Activated CD4-positive, alpha-beta T cell treated with anti-CD3 and anti-CD28 coated beads, Interleukin-2, Interleukin-4, amounts not matched to agents 100 ng/mL and 50 ng/mL, durations not matched to agents 16 hours and 8 hours (primary cell): Measurements from ENCODE around the gene OR10H5.
"Not testable (repeated sequence)": the region's sequence is repeated elsewhere in the genome, so short reads cannot be mapped to it uniquely, and the experiment has no call there.

Experiments
- DNase-seq: peaks from one replicate; pipeline ENCODE4 v3.0.0-alpha.2; 2020; ENCODE audit warnings: low spot score

OR10H5 gene, protein sequence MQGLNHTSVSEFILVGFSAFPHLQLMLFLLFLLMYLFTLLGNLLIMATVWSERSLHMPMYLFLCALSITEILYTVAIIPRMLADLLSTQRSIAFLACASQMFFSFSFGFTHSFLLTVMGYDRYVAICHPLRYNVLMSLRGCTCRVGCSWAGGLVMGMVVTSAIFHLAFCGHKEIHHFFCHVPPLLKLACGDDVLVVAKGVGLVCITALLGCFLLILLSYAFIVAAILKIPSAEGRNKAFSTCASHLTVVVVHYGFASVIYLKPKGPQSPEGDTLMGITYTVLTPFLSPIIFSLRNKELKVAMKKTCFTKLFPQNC

DNA sequence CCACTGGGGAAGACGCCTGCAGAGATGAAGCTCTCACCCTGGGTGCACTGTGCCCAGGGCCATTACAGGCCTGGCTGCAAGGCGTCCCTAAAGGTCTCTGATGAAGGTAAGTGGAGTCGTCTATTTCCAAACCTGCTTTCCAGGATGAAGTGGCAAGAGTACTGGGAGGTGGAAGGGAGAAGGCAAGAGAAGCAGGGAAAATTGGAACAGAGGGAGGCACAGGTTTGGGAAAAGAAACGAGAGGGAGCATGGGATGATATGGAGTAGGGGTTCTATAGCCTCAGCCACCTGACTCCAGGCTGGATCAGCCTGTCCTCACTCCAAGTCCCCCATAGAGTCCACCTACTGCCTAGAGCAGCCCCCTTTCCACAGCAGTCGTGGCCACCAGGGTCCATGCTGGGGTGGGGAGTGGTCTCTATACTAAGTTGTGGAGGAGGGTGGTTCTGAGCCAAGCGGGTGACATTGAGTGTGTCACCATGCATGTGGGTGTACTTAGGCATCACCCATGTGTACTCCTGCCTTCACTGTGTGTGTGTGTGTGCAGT, at the start of gene OR10H5:
TSS of gene OR10H5 (plus strand) at position 51 of the 545 bp plus-strand sequence. CDS start 6,388 bp downstream, outside the sequence.
- DNase-seq, result no peak

DNA sequence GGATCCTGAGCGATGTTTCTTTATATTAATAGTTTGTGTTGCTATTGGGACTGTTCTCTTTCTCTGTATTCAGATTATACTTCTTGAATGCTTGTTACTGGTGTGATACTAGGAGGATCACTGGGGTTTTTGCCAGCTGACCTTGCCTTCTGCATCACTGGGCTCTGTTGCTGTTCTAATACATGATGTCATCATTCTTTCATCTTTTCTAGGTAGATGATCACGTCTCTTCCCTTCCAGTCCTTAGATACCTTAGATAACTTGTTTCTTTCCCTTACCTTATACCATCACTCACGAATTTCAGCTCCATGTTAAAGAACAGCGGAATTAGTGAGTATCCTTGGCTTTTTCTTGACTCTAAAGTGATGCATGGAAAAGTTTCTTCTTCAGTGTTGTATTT, 49.7 kb upstream of the OR10H5 start, which contains the start of gene OR10H3:
TSS of gene OR10H3 (plus strand) at position 264 of the 400 bp plus-strand sequence. CDS start 3,408 bp downstream, outside the sequence.
- no peak for DNase-seq

DNA sequence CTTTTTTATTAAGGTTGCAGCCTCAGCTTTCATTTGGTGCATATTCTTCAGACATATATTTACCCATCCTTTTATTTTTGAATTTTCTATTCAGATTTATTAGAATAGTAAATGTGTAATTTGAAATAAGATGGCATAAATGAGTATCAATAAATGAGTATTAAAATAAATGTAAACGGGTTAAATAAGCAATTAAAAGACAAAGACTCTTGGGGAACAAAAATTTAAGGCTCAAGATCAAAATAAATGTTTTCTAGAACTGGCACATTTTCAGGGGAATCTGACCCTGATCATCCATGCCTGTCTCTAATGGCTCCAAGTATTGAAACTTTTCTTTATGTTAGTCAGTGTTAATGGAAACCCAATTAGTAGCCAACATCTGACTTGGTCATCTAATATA, 46.7 kb upstream of the OR10H5 start:
- no peak for DNase-seq

DNA sequence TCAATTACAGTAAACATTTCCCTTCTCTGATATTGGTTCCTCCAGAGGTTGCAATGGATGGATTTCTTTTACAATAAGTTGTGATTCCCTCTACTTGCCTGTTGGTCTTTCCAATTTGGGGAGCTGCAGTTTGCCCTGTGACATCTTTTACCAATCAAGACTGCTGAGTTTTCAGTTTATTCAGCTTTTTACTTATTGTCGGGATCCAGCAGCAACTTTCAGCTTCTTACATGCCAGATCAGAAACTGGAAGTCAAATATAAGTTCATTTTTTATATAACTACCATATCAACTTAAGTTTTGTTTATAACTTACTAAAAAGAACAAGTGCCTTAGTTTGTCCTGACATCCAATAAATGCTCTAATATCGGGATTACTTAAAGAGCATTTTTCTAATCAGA, 39.2 kb upstream of the OR10H5 start:
- DNase-seq, result no peak

DNA sequence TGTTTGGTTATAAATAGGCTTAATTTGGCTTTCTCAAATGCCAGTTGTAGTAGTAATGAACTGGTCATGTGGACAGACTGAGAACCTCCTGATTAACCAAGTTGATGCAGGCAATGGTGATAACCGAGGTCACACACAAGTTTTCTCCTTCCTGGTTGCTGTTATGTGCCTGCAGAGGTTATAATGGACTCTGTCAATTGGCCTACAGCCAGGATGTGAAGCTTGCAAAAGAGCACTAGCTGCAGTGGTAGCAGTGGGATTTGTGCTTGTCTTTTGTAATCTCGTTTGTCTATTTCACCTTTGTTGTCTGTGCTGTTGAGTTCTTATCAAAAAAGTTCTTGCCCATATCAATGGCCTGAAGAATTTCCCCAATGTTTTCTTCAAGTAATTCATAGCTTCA, 29.1 kb upstream of the OR10H5 start:
- no peak for DNase-seq

DNA sequence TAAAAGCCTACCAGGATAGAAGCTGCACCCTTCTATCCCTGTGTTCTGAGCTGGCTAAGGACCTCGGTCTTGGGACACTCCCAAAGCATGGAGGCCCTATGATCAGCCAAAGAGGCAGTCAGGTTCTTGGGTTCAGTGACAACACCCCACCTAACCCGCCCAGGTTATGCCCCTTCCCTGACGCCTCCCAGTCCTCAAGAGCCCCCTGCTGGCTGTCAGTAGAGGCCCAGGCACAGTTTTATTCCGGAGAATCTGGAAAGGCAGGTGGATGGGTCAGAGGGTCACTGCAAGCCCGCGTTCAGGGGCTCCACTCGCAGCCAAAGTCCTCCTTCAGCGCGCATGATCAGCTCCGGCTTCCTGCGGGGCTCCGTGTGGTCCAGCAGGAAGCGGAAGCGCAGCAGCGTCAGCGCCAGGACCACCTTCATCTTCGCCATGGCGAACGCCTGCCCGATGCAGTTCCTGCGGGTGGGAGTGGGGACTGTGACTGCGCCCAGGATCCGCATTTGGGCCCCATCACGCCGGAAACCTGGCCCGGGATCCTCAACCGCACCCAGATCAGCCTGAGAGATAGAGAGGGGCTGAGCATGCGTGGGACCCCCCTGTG, 27.4 kb upstream of the OR10H5 start:
- DNase-seq, result no peak

DNA sequence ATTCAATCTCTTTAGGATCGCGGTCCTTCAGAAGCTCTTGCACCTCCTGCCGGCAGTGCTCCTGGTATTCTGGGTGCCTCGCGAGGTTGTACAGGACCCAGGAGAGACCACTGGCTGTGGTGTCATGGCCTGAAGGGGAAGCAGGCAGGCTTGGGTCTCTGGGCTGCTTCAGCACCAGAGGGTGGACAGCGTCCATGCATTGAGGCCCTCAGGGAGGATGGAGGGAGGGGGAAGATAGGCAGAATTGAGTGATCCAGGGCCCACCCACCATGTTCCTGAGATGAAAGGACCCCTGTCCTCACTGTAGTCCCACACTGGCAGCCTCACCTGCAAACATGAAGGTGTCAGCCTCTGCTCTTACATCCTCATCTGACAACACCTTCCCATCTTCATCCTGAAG, 17.9 kb upstream of the OR10H5 start:
- no peak for DNase-seq

DNA sequence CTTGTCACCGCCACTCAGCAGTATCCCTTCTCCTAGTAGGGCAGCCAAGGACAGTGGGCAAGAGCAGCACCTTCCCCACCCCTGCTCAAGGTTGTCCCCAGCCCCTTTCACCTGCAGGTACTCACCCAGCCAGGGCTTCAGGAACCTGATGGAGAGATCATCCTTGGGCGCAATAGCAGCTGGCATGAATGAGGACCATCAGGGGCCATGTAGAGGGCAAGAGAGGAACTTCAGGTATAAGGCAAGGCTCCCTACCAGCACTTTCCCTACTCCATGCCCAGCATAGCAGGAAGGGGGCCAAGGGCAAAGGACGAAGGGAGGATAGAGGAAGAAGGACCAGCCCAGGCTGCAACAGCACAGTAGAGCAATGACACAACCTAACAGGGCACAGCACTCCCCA, 13.3 kb upstream of the OR10H5 start:
- not testable (repeated sequence) for DNase-seq

DNA sequence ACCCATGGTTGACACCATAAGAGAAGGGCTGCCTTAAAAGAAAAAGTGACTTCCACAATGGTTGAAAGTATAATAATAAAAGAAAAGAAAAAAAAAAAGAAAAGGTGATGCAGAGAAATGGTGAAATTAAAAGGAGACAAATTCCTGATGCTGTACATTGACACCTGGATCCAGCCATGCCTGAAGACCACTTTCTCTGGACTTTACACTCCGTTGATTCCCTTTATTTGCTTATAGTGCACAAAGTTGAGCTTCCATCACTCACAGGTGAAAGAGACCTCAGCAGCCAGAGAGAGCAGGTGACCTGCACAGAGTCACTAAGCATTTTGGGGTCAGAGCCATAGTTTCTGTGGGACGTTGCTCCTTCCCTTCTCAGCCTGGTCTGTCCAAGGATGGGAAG, 12.2 kb upstream of the OR10H5 start:
- no peak for DNase-seq

DNA sequence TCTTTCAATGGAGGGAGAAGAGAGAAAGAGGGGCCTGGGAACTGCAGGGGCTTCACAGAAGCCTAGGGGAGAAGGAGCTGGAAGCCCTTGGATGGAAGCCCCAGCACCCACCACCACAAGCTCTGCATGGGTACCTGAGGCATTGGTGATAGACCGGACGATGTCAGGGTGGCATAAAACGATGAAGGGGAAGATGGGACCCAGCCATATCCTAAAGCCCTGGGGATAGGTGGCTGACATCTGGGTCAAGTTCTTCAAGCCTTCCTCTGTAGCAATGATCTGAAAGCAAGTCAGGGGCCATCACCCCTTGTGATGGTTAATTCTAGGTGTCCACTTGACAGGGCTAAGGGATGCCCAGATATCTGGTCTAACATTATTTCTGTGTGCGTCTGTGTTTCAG, 11.2 kb upstream of the OR10H5 start:
- DNase-seq, result no peak

DNA sequence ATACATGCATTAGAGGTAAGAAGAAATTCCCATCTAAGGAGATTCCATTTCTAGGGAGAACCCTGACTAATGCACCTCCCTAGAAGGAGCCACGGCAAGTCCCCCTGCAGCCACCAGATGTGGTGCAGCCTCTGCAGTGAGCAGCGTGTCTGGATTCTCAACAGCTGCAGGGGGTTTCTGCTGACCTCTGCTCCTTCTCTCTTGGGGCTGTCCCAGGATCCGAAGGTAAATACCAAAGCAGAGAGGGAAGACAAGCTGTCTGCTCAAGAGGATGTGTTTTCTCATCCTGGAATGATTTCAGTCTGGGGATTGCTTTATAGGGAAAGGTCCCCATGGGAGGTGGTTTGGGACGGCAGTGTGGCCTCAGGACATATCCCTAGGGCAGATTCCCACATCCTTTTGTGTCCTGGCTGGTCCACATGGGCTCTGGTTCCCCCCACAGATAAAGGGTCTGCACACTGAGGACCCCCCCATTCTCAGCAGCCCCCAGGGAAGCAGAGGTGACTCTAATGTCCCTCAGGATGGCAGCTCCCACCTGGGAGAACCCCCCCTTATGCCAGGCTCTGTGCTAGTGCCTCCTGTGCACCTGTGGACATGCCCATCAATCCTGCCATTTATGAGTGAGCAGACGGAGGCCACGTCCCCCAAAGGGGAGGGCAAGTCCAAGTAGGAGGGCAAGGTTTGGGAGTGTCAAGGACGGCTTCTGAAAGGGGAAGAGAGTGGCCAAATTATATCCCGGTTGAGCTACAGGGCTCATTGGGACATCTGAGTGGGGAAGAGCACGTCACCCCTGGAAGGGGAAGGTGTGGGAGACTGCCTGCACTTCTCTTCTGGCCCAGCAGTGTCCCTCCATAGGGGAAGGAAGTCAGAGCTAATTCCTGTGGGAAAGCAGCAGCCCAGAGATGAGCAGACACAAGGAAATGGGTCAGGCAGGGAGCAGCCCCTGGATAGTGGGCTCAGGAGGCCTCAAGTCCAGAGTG, 10.2 kb upstream of the OR10H5 start:
- no peak for DNase-seq

DNA sequence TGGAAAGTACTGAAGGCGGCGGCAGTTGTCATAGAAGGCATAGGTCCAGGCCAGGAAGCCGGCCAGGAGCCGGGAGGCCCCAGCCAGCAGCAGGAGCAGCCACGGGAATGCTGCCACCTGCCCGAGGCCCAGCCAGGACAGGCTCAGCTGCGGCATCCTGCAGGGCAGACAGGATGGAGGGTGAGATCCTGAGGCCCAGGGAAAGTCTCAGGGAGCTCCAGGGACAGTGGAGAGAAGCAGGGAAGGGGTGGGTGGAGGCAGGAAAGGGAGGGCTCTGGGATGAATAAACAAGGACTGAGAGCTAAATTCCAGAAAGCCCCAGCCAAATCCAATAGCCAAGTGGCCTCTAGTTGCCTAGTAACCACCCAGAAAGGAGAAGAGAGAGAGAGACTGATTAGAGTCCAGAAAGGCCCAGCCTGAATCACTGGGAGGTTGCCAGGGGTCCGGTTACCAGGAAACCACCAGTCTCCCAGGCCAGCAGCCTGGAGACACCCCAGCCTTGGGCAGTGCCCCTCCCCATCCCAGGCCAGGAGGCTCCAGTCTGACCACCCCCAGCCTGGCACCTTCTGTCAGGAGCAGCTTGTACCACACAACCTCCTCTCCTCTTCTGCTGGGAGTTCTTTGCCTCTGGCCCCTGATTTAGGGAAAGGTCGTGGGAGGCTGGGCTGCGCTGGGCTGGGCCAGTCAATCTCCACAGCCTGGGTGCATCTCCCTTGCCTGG, 7.5 kb upstream of the OR10H5 start:
- DNase-seq, result no peak

DNA sequence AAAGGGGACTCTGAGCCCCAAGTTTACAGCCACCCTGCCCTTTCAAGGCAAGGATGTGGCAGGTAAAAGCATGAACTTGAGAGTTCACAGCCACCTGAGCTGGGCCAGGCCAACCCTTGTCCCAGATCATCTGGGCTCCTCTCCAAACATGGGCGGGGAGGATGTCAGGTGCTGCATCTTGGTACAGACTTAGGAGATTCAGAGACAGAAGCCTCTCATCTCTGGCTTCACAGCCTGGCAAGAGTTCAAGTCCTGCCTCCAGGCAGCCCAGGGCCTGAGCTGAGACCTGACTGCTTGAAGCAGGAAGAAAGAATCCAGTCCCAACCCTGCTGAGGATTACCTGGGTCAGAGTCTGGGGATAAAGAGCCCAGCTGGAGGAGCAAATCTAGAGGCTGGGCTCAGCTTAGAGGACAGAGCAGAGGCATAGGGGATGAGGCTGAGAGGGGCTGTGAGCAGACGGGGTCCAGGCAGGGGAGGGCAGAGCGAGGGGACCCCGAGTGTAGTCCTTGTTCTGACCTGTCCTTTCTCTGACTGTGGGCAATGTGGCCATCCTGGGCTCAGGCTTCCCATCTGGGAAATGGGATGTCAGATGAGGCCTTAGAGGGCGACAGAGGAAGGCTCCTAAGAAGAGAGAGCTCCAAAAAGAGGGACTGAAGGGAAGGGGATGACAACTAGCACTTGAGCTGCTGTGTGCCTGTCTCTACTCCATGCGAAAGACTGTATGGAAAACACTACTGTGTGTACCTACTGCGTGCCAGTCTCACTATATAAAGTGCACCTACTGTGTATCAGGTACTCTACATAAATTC, 6.6 kb upstream of the OR10H5 start:
- DNase-seq, result no peak

DNA sequence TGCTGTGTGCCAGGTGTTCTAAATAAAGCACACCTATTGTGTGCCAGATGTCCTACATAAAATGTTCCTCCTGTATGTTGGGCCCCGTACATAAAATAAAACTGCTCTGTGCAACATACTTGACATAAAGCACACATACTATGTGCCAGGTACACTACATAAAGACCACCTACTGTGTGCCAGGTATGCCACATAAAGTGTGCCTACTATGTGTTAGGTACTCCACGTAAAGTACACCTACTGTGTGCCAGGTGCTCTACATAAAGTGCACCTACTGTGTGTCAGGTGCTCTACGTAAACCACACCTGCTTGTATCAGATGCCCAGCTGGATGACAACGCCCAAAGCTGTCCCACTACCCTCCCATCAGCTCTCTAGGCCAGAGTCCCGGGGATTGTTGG, 5.8 kb upstream of the OR10H5 start:
- no peak for DNase-seq

DNA sequence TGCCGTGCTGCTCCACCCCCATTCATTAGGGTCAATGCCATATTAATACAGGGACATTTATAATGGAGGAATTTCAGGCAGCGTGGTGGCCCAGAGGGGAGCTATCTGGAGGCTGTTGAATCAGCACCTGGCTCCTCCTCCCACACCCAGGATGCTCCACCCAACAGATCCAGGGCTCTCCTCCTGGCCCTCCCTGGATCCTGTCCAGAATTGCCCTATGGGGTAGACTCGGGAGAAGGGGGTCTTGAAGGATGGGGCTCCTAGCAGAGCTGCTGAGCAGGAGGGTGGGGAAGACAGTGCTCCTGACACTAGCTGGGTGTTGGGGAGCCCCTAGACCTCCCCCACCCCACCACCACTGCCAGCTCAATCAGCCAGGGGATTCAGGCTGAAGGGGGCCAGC, 5.2 kb upstream of the OR10H5 start:
- DNase-seq, result no peak

DNA sequence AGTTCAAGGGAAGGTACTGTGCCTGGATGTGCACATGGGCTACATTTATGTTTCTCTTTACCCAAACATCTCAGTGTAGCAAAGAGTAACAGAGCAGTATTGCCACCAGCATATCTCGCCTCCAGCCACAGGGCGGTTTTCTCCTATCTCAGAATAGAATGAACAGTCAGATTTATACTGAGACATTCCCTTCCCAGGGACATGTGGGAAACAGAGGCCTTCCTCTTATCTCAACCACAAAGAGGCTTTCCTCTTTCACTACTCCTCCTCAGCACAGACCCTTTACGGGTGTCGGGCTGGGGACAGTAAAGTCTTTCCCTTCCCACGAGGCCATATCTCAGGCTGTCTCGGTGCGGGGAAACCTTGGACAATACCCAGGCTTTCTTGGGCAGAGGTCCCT, 4.6 kb upstream of the OR10H5 start:
- DNase-seq, result not testable (repeated sequence)

DNA sequence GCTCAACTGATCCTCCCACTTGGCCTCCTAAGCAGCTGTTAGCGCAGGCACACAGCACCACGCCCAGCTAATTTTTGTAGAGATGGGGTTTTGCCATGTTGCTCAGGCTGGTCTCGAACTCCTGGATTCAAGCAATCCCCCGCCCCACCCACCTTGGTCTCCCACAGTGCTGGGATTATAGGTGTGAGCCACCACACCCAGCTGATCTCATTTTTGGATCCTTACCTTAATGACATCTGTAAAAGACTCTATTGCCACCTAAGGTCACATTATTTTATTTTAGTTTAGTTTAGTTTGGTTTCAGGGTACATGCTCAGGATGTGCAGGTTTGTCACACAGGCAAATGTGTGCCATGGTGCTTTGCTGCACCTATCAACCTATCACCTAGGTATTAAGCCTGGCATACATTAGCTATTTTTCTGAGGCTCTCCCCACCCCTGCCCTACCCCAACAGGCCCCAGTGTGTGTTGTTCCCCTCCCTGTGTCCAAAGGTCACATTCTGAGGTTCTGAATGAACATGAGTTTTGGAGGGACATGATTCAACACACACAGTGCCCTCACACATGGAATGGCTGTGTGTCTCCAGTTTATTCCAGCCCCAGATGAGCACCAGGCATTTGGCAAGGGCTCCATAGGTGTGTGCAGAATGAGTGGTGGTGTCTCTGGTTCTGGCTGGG, 1.3 kb downstream of the OR10H5 start:
- no peak for DNase-seq

DNA sequence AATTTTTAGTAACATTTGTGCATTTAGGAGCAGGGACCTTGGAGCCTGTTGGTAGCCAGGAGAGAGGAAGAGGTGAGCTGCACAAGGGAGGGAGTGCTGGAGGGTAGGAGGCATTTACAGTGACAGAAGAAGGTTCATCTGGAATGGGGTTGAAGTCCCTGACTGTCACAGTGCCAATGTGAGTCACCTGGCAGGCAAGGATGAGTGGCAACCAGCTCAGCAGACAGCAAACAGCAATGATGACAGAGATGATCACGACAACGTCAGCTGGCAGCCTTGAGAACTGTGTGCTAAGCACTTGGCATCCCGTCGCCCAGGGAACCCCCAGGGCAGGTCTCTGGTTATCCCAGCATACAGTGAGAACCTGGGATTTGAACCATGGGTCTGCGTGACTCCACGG, 2.6 kb downstream of the OR10H5 start:
- DNase-seq, result no peak

DNA sequence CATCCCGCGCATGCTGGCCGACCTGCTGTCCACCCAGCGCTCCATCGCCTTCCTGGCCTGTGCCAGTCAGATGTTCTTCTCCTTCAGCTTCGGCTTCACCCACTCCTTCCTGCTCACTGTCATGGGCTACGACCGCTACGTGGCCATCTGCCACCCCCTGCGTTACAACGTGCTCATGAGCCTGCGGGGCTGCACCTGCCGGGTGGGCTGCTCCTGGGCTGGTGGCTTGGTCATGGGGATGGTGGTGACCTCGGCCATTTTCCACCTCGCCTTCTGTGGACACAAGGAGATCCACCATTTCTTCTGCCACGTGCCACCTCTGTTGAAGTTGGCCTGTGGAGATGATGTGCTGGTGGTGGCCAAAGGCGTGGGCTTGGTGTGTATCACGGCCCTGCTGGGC, 6.8 kb downstream of the OR10H5 start:
- DNase-seq, result not testable (repeated sequence)

DNA sequence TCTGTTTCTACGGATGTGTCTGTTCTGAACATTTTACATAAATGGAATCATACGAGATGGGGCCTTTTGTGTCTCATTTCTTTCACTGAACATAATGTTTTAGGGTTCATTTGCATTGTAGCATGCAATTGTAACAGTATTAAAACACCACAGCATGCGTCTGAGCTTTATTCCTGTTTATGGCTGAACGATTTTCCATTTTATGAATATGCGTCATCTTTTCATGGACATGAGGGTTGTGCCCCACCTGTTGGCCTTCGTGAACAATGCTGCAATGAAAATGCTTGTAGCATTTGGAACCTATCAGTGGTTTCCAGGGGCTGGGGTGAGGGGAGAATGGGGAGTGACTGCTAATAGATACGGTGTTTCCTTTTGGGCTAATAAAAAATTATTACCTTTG, 22.9 kb downstream of the OR10H5 start:
- DNase-seq, result no peak
